ENCODE results near the gene NT5M.

- TF ChIP-seq REST (IDR thresholded peaks at IDR 0.05; ENCODE audit: insufficient replicate concordance, low read depth), result no peak
- TF ChIP-seq CTCF (IDR thresholded peaks at IDR 0.05; ENCODE audit: insufficient read depth, low read length), result no peak
- no peak for TF ChIP-seq GABPA (IDR thresholded peaks at IDR 0.05; ENCODE audit: low read depth)
- no peak for TF ChIP-seq POLR2AphosphoS5 (IDR thresholded peaks at IDR 0.05; ENCODE audit: low read depth)
Observed at GRCh38 chr17:17388657-17389496, 85.7 kb downstream of the NT5M start.

All from HL-60 (cell line).